H9 (cell line): ENCODE results near the gene NEK11. TPM values are rescaled to one million over a fixed set of nuclear protein-coding genes. Genes with fewer than 3 reads are reported as not detected.

ENCODE experiments used
- DNase-seq: peaks from one replicate; pipeline ENCODE4 v3.0.0-alpha.2; 2017
- H2AFZ ChIP-seq: one replicate; pipeline ENCODE4 v1.6.1; 2013; ENCODE audit warnings: mild to moderate bottlenecking, low read length, control low read depth, moderate library complexity
- H2AK5ac ChIP-seq: 2 replicates; pipeline ENCODE4 v1.6.1; 2013; ENCODE audit warnings: low read length, control low read depth, mixed read lengths; ENCODE audit not compliant: insufficient read length
- H2BK120ac ChIP-seq: one replicate; pipeline ENCODE4 v1.6.1; 2013; ENCODE audit warnings: low read depth, mild to moderate bottlenecking, low read length, control low read depth, inconsistent platforms; ENCODE audit not compliant: poor library complexity, severe bottlenecking
- H2BK12ac ChIP-seq: 2 replicates; pipeline ENCODE4 v1.6.1; 2013; ENCODE audit warnings: low read length, control low read depth, mixed read lengths, low read depth; ENCODE audit not compliant: insufficient read length
- H2BK15ac ChIP-seq: 2 replicates; pipeline ENCODE4 v1.6.1; 2013; ENCODE audit warnings: low read depth, low read length, control low read depth
- H2BK20ac ChIP-seq: one replicate; pipeline ENCODE4 v1.6.1; 2013; ENCODE audit warnings: low read depth, mild to moderate bottlenecking, low read length, control low read depth, inconsistent platforms; ENCODE audit not compliant: poor library complexity, severe bottlenecking
- H2BK5ac ChIP-seq: 2 replicates; pipeline ENCODE4 v1.6.1; 2013; ENCODE audit warnings: low read length, control low read depth, mixed read lengths; ENCODE audit not compliant: insufficient read length
- H3K14ac ChIP-seq: 2 replicates; pipeline ENCODE4 v1.6.1; 2013; ENCODE audit warnings: low read length, control low read depth; ENCODE audit not compliant: insufficient read depth
- H3K18ac ChIP-seq: 2 replicates; pipeline ENCODE4 v1.6.1; 2013; ENCODE audit warnings: low read depth, mild to moderate bottlenecking, mixed read lengths, low read length, control low read depth; ENCODE audit not compliant: insufficient read length
- H3K23ac ChIP-seq: 2 replicates; pipeline ENCODE4 v1.6.1; 2013; ENCODE audit warnings: low read length, control low read depth, mixed read lengths, low read depth; ENCODE audit not compliant: insufficient read length
- H3K23me2 ChIP-seq: 2 replicates; pipeline ENCODE4 v1.6.1; 2013; ENCODE audit warnings: low read depth, mild to moderate bottlenecking, mixed read lengths, low read length, control low read depth; ENCODE audit not compliant: insufficient read length, poor library complexity, severe bottlenecking
- H3K27ac ChIP-seq: 2 replicates; pipeline ENCODE4 v1.5.1; 2013; ENCODE audit warnings: low read length, control low read depth, mixed read lengths, low read depth; ENCODE audit not compliant: insufficient read length
- H3K27me3 ChIP-seq: 2 replicates; pipeline ENCODE4 v1.6.1; 2013; ENCODE audit warnings: low read length, control low read depth, inconsistent platforms; ENCODE audit not compliant: insufficient read depth
- H3K4ac ChIP-seq: 2 replicates; pipeline ENCODE4 v1.6.1; 2013; ENCODE audit warnings: low read depth, mild to moderate bottlenecking, control low read depth, inconsistent platforms, low read length, moderate library complexity
- H3K4me1 ChIP-seq: 2 replicates; pipeline ENCODE4 v1.6.1; 2013; ENCODE audit warnings: low read length, control low read depth, inconsistent platforms; ENCODE audit not compliant: insufficient read depth
- H3K4me2 ChIP-seq: 2 replicates; pipeline ENCODE4 v1.6.1; 2013; ENCODE audit warnings: low read length, control low read depth, mixed read lengths; ENCODE audit not compliant: insufficient read length, insufficient read depth
- H3K56ac ChIP-seq: 2 replicates; pipeline ENCODE4 v1.6.1; 2013; ENCODE audit warnings: low read depth, mild to moderate bottlenecking, mixed read lengths, low read length, control low read depth; ENCODE audit not compliant: insufficient read length
- H3K79me1 ChIP-seq: 2 replicates; pipeline ENCODE4 v1.6.1; 2013; ENCODE audit warnings: low read depth, mild to moderate bottlenecking, moderate library complexity, low read length, control low read depth, inconsistent platforms; ENCODE audit not compliant: insufficient read depth, poor library complexity, severe bottlenecking
- H3K79me2 ChIP-seq: 2 replicates; pipeline ENCODE4 v1.6.1; 2013; ENCODE audit warnings: low read length, control low read depth, inconsistent platforms; ENCODE audit not compliant: insufficient read depth
- H3K9ac ChIP-seq: 2 replicates; pipeline ENCODE4 v1.6.1; 2013; ENCODE audit warnings: low read length, control low read depth, mixed read lengths; ENCODE audit not compliant: insufficient read length; ENCODE audit errors: extremely low read depth
- H3K9me3 ChIP-seq: one replicate; pipeline ENCODE4 v1.6.1; 2013; ENCODE audit warnings: low read depth, low read length, inconsistent platforms; ENCODE audit not compliant: control insufficient read depth
- H3T11ph ChIP-seq: one replicate; pipeline ENCODE4 v1.6.1; 2013; ENCODE audit warnings: mild to moderate bottlenecking, low read length, control low read depth, inconsistent platforms
- H4K20me1 ChIP-seq: one replicate; pipeline ENCODE4 v1.6.1; 2013; ENCODE audit not compliant: control insufficient read depth, insufficient read length, insufficient read depth
- H4K5ac ChIP-seq: 2 replicates; pipeline ENCODE4 v1.6.1; 2013; ENCODE audit warnings: low read depth, mild to moderate bottlenecking, mixed read lengths, low read length, control low read depth; ENCODE audit not compliant: insufficient read length
- H4K8ac ChIP-seq: replicated peaks from 2 replicates; pipeline ENCODE4 v1.6.1; 2013; ENCODE audit warnings: low read length, control low read depth, mixed read lengths, low read depth; ENCODE audit not compliant: insufficient read length
- H4K91ac ChIP-seq: 2 replicates; pipeline ENCODE4 v1.6.1; 2013; ENCODE audit warnings: low read depth, mild to moderate bottlenecking, moderate library complexity, mixed read lengths, low read length, control low read depth; ENCODE audit not compliant: insufficient read length
- H3K27ac Mint-ChIP-seq, 3 experiments: 2 replicates in 2 of 3; 3 replicates in 1 of 3; pipeline ENCODE4 v1.8.0; 2020 to 2021; ENCODE audit warnings: mixed read lengths in 3 of 3, mild to moderate bottlenecking in 1 of 3, moderate library complexity in 1 of 3
- H3K27me3 Mint-ChIP-seq: 2 replicates; pipeline ENCODE4 v1.8.0; 2021; ENCODE audit warnings: low read depth, mild to moderate bottlenecking, moderate library complexity, mixed read lengths
- H3K36me3 Mint-ChIP-seq, 3 experiments: 2 replicates in 2 of 3; 3 replicates in 1 of 3; pipeline ENCODE4 v1.8.0; 2020 to 2021; ENCODE audit warnings: low read depth in 3 of 3, mixed read lengths in 3 of 3; ENCODE audit not compliant: insufficient read depth in 1 of 3
- H3K4me1 Mint-ChIP-seq, 2 experiments: 2 replicates each; pipeline ENCODE4 v1.8.0; 2020; ENCODE audit warnings: mixed read lengths in 2 of 2
- H3K4me3 Mint-ChIP-seq, 2 experiments: 2 replicates in 1 of 2; 3 replicates in 1 of 2; pipeline ENCODE4 v1.8.0; 2020 to 2021; ENCODE audit warnings: mild to moderate bottlenecking in 2 of 2, mixed read lengths in 2 of 2, moderate library complexity in 1 of 2
- H3K9me3 Mint-ChIP-seq, 2 experiments: 2 replicates in 1 of 2; 3 replicates in 1 of 2; pipeline ENCODE4 v1.8.0; 2020; ENCODE audit warnings: mild to moderate bottlenecking in 2 of 2, mixed read lengths in 2 of 2, moderate library complexity in 1 of 2
- total RNA-seq: library from RNA; stranded (reverse); gene quantifications from 2 replicates; pipeline ENCODE4 v1.2.1, GENCODE V29; 2021
- TF ChIP-seq, protein P1 (sequence below): fragments of 200-600 bp; sonication (generic); conservative IDR thresholded peaks from 3 replicates; pipeline ENCODE4 v1.8.0; 2021; ENCODE audit warnings: antibody characterized with exemption, mild to moderate bottlenecking

Gene NEK11
- total RNA-seq, 1 experiment from 2014 or later, result 2.5 TPM

DNA sequence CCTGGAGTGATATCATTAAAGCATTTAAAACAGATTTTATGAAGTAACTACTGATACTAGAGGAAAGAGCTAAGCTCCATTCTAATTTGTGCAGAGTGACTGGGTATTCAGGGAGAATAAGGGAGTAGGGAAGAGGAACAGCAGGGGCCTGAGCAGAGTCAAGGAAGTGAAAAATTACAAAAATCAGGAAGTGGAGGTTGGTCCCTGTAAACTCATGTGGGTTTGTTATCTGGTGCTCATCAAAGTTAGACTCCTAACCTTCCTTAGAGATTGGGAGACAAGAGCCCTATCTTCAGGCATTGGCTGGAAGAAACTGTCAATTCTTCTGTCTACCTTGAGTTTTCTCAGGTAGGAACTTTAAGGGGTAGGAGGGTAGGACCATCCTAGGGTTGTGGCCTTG lies 82.5 kb downstream of the NEK11 start:
- Mint-ChIP-seq H3K4me3 (no peak overlapping the region), H3K36me3 (no peaks in the 10 kb centered on the region), H3K27ac (no peak overlapping the region), H3K9me3 (no peaks in the 10 kb centered on the region), H3K27me3 (no peaks in the 10 kb centered on the region; the same call in 1 of the 2 replicates), H3K4me1 (no peaks in the 10 kb centered on the region)
- H3K14ac ChIP-seq, result no peak overlapping the region
- no peak overlapping the region for H3K18ac ChIP-seq
- no peaks in the 10 kb centered on the region for H3K4me1 ChIP-seq
- no peak overlapping the region for H2AFZ ChIP-seq
- no peak overlapping the region for H3T11ph ChIP-seq
- no peak overlapping the region for H2BK20ac ChIP-seq
- no peak overlapping the region for H2AK5ac ChIP-seq
- no peaks in the 10 kb centered on the region for H3K79me2 ChIP-seq
- H2BK15ac ChIP-seq, result no peak overlapping the region
- H2BK5ac ChIP-seq, result no peak overlapping the region
- no peak overlapping the region for H4K5ac ChIP-seq
- H4K20me1 ChIP-seq, result no peaks in the 10 kb centered on the region
- TF ChIP-seq, protein P1, sequence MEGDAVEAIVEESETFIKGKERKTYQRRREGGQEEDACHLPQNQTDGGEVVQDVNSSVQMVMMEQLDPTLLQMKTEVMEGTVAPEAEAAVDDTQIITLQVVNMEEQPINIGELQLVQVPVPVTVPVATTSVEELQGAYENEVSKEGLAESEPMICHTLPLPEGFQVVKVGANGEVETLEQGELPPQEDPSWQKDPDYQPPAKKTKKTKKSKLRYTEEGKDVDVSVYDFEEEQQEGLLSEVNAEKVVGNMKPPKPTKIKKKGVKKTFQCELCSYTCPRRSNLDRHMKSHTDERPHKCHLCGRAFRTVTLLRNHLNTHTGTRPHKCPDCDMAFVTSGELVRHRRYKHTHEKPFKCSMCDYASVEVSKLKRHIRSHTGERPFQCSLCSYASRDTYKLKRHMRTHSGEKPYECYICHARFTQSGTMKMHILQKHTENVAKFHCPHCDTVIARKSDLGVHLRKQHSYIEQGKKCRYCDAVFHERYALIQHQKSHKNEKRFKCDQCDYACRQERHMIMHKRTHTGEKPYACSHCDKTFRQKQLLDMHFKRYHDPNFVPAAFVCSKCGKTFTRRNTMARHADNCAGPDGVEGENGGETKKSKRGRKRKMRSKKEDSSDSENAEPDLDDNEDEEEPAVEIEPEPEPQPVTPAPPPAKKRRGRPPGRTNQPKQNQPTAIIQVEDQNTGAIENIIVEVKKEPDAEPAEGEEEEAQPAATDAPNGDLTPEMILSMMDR, result no peak
- no peak overlapping the region for H3K56ac ChIP-seq
- no peak overlapping the region for H3K27ac ChIP-seq
- H3K9ac ChIP-seq, result no peak overlapping the region
- no peak overlapping the region for H4K91ac ChIP-seq
- H2BK120ac ChIP-seq, result no peak overlapping the region
- H4K8ac ChIP-seq, result no peak overlapping the region
- DNase-seq, result no peak
- no peak overlapping the region for H3K4ac ChIP-seq
- H2BK12ac ChIP-seq, result no peak overlapping the region
- no peaks in the 10 kb centered on the region for H3K9me3 ChIP-seq
- no peak overlapping the region for H3K23ac ChIP-seq
- H3K23me2 ChIP-seq, result no peaks in the 10 kb centered on the region
- no peaks in the 10 kb centered on the region for H3K27me3 ChIP-seq
- no peaks in the 10 kb centered on the region for H3K79me1 ChIP-seq
- H3K4me2 ChIP-seq, result no peak overlapping the region
